ENCODE results near the gene PTDSS2. TPM values are rescaled to one million over a fixed set of nuclear protein-coding genes. Genes with fewer than 3 reads are reported as not detected.

The PTDSS2 gene
- total and polyA plus RNA-seq, 2 of the 13 experiments (the other 11 are each of a cell fraction or from before 2014, with no cell fraction given): 21.7 to 26.4 TPM

GRCh38 chr11:409600-410483, 40.2 kb upstream of the PTDSS2 start (continued):
- TF ChIP-seq ZBTB39 (CRISPR knock-in tag; IDR thresholded peaks at IDR 0.05): no peak
- no peak; the same call in 1 of the 2 replicates for TF ChIP-seq ZSCAN21 (CRISPR knock-in tag; IDR thresholded peaks at IDR 0.05; ENCODE audit: borderline replicate concordance)
- TF ChIP-seq CHCHD3 (CRISPR knock-in tag; IDR thresholded peaks at IDR 0.05): no peak
- no peak for TF ChIP-seq ZFP36 (IDR thresholded peaks at IDR 0.05; ENCODE audit: borderline replicate concordance, low read depth, low read length, partially characterized antibody)
- 0 out of 2 replicates have a peak, but pooled peaks have one; percentile 39 for TF ChIP-seq ZNF746 (CRISPR knock-in tag; IDR thresholded peaks at IDR 0.05)
- TF ChIP-seq ZNF639 (CRISPR knock-in tag; conservative IDR thresholded peaks at IDR 0.05): no peak
- TF ChIP-seq SMC3 (IDR thresholded peaks at IDR 0.05; ENCODE audit: low read length): no peak
- 0 out of 2 replicates have a peak, but pooled peaks have one; percentile 15 for TF ChIP-seq CEBPG (CRISPR knock-in tag; IDR thresholded peaks at IDR 0.05)
- TF ChIP-seq GTF3A (CRISPR knock-in tag; conservative IDR thresholded peaks at IDR 0.05): peak; percentile 37; the same call in 1 of the 2 replicates
- TF ChIP-seq KLF15 (CRISPR knock-in tag; IDR thresholded peaks at IDR 0.05; ENCODE audit: borderline replicate concordance): no peak
- no peak for TF ChIP-seq ZNF646 (CRISPR knock-in tag; IDR thresholded peaks at IDR 0.05)
- TF ChIP-seq FOSL1 (CRISPR knock-in tag; IDR thresholded peaks at IDR 0.05; ENCODE audit: borderline replicate concordance): no peak
- TF ChIP-seq ZNF615 (CRISPR knock-in tag; IDR thresholded peaks at IDR 0.05; ENCODE audit: borderline replicate concordance): no peak
- no peak for TF ChIP-seq MLLT10 (CRISPR knock-in tag; IDR thresholded peaks at IDR 0.05)
- TF ChIP-seq HNRNPUL1 (IDR thresholded peaks at IDR 0.05; ENCODE audit: low read depth, low read length): no peak
